ENCODE data around the gene ADA. TPM values are rescaled to one million over a fixed set of nuclear protein-coding genes. Genes with fewer than 3 reads are reported as not detected.

The ADA gene
- total RNA-seq, 1 donor from 2014 or later: 5.8 TPM

DNA sequence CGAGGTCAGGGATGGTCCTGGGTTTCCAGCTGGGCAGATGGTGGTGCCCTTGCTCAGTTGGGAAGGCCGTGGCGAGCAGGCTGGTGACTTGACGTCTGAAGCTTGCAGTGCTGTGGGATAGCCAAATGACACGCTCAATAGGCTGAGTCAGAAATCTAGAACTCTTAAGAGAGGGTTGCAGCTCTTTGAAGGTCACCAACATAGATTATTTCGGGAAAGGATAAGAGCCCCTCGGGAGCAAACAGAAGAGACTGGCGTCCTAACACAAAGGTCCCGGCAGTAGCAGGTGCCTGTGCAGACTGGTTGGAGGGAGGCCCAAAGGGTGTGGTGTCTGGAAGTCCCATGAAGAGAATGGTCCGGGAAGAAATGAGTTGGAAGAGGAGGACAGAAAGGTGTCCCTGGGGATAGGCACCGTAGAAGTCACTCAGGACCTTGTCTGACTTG lies 50.7 kb downstream of the ADA start:
- Histone ChIP-seq H3K4me3 (no peak overlapping the region), H3K27ac (peak overlapping the region; percentile 79), H3K36me3 (no peaks in the 10 kb centered on the region), H3K9me3 (no peaks in the 10 kb centered on the region), H3K4me1 (peaks cover 85% of the 10 kb centered on the region), H3K27me3 (no peaks in the 10 kb centered on the region)
- DNase-seq (no peak), ATAC-seq (no peak)
- intact Hi-C loops (cut with DNase I): loop anchor here (10.0 kb wide), 1 partner anchor 66 kb away; no protein-coding TSS in a partner anchor
- no peak for TF ChIP-seq CTCF (IDR thresholded peaks at IDR 0.05)

DNA sequence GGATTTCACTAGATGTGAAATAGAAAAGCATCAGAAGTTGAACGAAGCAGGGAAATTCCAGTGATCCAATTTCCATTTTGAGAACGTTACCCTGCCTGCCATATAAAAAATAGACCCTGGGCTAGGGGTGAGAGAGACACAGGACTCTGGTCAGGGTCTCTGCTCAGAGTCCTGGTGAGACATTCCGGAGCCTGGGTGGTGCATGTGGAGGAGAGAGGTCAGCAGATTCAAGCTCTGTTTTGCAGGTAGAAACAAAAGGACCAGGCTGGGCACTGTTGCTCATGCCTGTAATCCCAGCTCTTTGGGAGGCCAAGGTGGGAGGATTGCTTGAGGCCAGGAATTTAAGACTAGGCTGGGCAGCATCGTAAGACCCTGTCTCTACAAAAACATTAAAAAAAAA lies 51.2 kb downstream of the ADA start:
- ATAC-seq: no peak
- DNase-seq: no peak
- H3K27ac ChIP-seq: peak overlapping the region; percentile 79
- no peaks in the 10 kb centered on the region for H3K36me3 ChIP-seq
- no peaks in the 10 kb centered on the region for H3K9me3 ChIP-seq
- intact Hi-C loops (cut with DNase I): loop anchor here (10.0 kb wide), 1 partner anchor 66 kb away; no protein-coding TSS in a partner anchor
- peaks cover 86% of the 10 kb centered on the region for H3K4me1 ChIP-seq
- no peak for TF ChIP-seq CTCF (IDR thresholded peaks at IDR 0.05)
- H3K27me3 ChIP-seq: no peaks in the 10 kb centered on the region
- H3K4me3 ChIP-seq: no peak overlapping the region

DNA sequence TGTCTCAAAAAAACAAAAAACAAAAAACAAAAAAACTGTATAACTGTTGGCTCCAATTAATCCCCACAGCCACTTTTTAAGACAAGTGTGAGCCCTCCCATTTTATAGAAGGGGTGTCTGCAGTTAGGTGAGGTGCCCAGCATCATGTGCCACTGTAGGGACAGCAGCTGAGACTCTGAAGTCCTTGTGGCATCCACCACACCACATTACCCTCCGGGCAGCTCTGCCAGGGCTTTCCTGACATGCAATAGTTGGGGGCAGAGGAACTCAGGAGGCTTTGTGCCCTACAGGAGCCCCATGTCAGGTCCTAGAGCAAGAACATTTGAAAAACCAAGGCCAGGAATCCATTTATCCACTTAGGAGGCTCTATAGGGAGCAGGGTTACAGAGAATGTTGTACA lies 51.8 kb downstream of the ADA start:
- Histone ChIP-seq H3K4me1 (peaks cover 88% of the 10 kb centered on the region), H3K9me3 (no peaks in the 10 kb centered on the region), H3K27ac (peak overlapping the region; percentile 79), H3K4me3 (no peak overlapping the region), H3K27me3 (no peaks in the 10 kb centered on the region), H3K36me3 (no peaks in the 10 kb centered on the region)
- DNase-seq (no peak), ATAC-seq (no peak)
- no peak for TF ChIP-seq CTCF (IDR thresholded peaks at IDR 0.05)
- intact Hi-C loops (cut with DNase I): loop anchor here (10.0 kb wide), 1 partner anchor 65 kb away; no protein-coding TSS in a partner anchor

- Histone ChIP-seq H3K9me3 (no peaks in the 10 kb centered on the region), H3K36me3 (no peaks in the 10 kb centered on the region), H3K27ac (peak overlapping the region; percentile 79), H3K27me3 (no peaks in the 10 kb centered on the region), H3K4me3 (peak overlapping the region; percentile 1), H3K4me1 (peaks cover 89% of the 10 kb centered on the region)
- DNase-seq (no peak), ATAC-seq (peak; percentile 75)
- TF ChIP-seq CTCF (IDR thresholded peaks at IDR 0.05): peak; percentile 8
- intact Hi-C loops (cut with DNase I): no loop called here
These were observed 52.8 kb downstream of the ADA start for GRCh38 chr20:44598423-44599305.

- Histone ChIP-seq H3K4me1 (peaks cover 88% of the 10 kb centered on the region), H3K4me3 (no peak overlapping the region), H3K27me3 (no peaks in the 10 kb centered on the region), H3K9me3 (no peaks in the 10 kb centered on the region), H3K36me3 (no peaks in the 10 kb centered on the region), H3K27ac (peak overlapping the region; percentile 79)
- intact Hi-C loops (cut with DNase I): no loop called here
- TF ChIP-seq CTCF (IDR thresholded peaks at IDR 0.05): no peak
- no peak for ATAC-seq
- DNase-seq: no peak
These were observed 53.6 kb downstream of the ADA start for GRCh38 chr20:44597930-44598329.

Data from upper lobe of right lung (tissue), 1 donor.